ENCODE data around the gene CYP2A7. TPM values are rescaled to one million over a fixed set of nuclear protein-coding genes. Genes with fewer than 3 reads are reported as not detected.
"Not testable (repeated sequence)": the region's sequence is repeated elsewhere in the genome, so short reads cannot be mapped to it uniquely, and the experiment has no call there.

CYP2A7 gene
- total and polyA plus RNA-seq, 2 experiments from 2014 or later = not detected

DNA sequence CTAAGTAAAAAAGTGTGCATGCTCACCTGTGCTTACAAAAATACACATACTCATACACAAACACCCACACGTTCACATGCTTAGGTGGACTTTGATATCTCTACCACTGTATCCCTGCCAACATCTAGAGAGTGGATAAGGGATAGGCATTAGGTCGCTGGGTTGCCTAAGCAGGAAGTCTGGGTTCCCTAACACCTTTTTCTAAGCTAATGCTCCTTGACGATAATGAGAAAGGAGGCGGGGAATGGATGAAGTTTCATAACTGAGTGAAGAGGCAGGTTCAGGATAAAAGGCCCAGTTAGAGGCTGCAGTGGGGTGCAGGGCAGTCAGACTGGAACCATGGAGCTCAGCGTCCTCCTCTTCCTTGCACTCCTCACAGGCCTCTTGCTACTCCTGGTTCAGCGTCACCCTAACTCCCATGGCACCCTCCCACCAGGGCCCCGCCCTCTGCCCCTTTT, 41.9 kb upstream of the CYP2A7 start:
- Histone ChIP-seq H3K9ac (no peak overlapping the region), H3K9me2 (ENCODE audit: insufficient read depth) (no peaks in the 10 kb centered on the region), H3F3A (ENCODE audit: insufficient read depth) (no peaks in the 10 kb centered on the region), H3K27me3 (replicated peaks; ENCODE audit: insufficient read depth) (peaks cover 18% of the 10 kb centered on the region), H3K27ac (no peak overlapping the region), H3K4me1 (ENCODE audit: insufficient read depth) (no peaks in the 10 kb centered on the region), H3K79me2 (ENCODE audit: insufficient read depth) (no peaks in the 10 kb centered on the region), H3K36me3 (ENCODE audit: low read depth) (no peaks in the 10 kb centered on the region), H2AFZ (no peak overlapping the region), H3K4me2 (ENCODE audit: unreplicated experiment) (no peak overlapping the region), H3K4me3 (no peak overlapping the region), H3K9me3 (ENCODE audit: low read depth) (no peaks in the 10 kb centered on the region), H4K20me1 (ENCODE audit: insufficient read depth) (no peaks in the 10 kb centered on the region)
- 44 to 52% methylated on average over 6 to 7 of the region's 7 CpGs for WGBS, 2 experiments (ENCODE audit: low coverage in 1 of 2, low lambda C conversion rate in 2 of 2, missing lambda C conversion rate in 2 of 2)
- in situ Hi-C loops (cut with MboI) = no loop called here
- no peak for TF ChIP-seq EZH2phosphoT487 (IDR thresholded peaks at IDR 0.05; ENCODE audit: insufficient read depth, low read depth)
- TF ChIP-seq EZH2 (IDR thresholded peaks at IDR 0.05; ENCODE audit: insufficient read depth, poor library complexity, severe bottlenecking) = no peak
- DNase-seq = no peak

DNA sequence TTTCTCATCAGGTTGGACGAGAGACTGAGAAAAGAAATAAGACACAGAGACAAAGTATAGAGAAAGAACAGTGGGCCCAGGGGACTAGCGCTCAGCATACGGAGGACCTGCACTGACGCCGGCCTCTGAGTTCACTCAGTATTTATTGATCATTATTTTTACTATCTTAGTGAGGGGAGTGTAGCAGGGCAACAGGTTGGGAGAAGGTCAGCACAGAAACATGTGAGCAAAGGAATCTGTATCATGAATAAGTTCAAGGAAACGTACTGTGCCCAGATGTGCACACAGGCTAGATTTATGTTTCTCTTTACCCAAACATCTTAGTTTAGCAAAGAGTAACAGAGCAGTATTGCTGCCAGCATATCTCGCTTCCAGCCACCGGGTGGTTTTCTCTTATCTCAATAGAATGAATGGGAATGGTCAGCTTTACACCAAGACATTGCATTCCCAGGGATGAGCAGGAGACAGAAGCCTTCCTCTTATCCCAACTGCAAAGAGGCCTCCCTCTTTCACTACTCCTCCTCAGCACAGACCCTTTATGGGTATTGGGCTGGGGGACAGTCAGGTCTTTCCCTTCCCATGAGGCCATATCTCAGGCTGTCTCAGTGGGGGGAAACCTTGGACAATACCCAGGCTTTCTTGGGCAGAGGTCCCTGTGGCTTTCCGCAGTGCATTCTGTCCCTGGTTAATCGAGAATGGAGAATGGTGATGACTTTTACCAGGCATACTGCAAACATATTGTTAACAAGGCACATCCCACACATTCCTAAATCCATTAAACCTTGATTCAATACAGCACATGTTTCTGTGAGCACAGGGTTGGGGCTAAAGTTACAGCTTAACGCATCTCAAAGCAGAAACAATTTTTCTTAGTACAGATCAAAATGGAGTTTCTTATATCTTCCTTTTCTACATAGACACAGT, 40.5 kb upstream of the CYP2A7 start:
- H3K79me2 ChIP-seq (ENCODE audit: insufficient read depth); H2AFZ ChIP-seq; H3K9ac ChIP-seq; H4K20me1 ChIP-seq (ENCODE audit: insufficient read depth); in situ Hi-C loops (cut with MboI); H3K4me2 ChIP-seq (ENCODE audit: unreplicated experiment); H3K4me1 ChIP-seq (ENCODE audit: insufficient read depth); DNase-seq; H3K36me3 ChIP-seq (ENCODE audit: low read depth); H3K9me3 ChIP-seq (ENCODE audit: low read depth); H3K27ac ChIP-seq; H3K4me3 ChIP-seq; H3K9me2 ChIP-seq (ENCODE audit: insufficient read depth); H3F3A ChIP-seq (ENCODE audit: insufficient read depth): not testable (repeated sequence)
- H3K27me3 ChIP-seq (replicated peaks; ENCODE audit: insufficient read depth) = peaks cover 18% of the 10 kb centered on the region
- WGBS, 2 experiments (ENCODE audit: low coverage in 1 of 2, low lambda C conversion rate in 2 of 2, missing lambda C conversion rate in 2 of 2) = 45 to 51% methylated on average over 11 of the region's 11 CpGs

DNA sequence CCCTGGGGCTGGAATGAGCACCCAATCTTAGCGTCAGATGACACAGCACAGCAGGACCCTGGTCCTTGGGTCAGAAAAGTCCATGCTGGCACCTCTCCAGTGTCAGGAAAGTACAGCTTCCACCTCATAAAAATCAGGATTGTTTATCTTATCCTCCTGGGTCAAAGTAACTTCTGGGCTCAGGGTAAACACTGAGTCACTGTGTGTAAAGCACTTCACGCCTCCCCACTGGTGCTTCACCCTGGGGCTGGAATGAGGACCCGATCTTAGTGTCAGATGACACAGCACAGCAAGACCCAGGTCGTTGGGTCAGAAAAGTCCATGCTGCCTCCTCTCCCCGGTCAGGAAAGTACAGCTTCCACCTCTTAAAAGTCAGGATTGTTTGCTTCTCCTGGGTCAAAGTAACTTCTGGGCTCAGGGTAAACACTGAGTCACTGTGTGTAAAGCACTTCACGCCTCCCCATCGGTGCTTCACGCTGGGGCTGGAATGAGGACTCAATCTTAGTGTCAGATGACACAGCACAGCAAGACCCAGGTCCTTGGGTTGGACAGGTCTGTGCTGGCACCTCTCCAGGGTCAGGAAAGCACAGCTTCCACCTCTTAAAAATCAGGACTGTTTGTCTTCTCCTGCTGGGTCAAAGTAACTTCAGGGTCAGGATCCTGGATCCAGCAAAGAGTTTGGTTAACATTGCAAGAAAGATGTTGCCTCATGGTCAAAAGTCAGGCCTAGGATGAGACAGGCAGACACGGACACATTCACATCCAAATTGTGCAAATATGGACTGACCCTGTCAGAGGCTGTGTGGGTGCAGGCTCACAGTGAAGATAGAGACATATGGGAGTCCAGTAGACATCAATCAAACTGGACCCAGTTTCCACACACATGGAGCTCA, 39.2 kb upstream of the CYP2A7 start:
- Histone ChIP-seq H2AFZ (no peak overlapping the region), H3K27me3 (replicated peaks; ENCODE audit: insufficient read depth) (peaks cover 9% of the 10 kb centered on the region; the same call in 1 of the 2 replicates), H3K4me2 (ENCODE audit: unreplicated experiment) (no peak overlapping the region), H3K9me2 (ENCODE audit: insufficient read depth) (no peaks in the 10 kb centered on the region), H3K9me3 (ENCODE audit: low read depth) (no peaks in the 10 kb centered on the region), H3K9ac (no peak overlapping the region), H3F3A (ENCODE audit: insufficient read depth) (no peaks in the 10 kb centered on the region), H3K4me3 (no peak overlapping the region), H3K79me2 (ENCODE audit: insufficient read depth) (no peaks in the 10 kb centered on the region), H3K27ac (no peak overlapping the region), H3K36me3 (ENCODE audit: low read depth) (no peaks in the 10 kb centered on the region), H4K20me1 (ENCODE audit: insufficient read depth) (no peaks in the 10 kb centered on the region), H3K4me1 (ENCODE audit: insufficient read depth) (no peaks in the 10 kb centered on the region)
- peak; percentile 4 for DNase-seq
- TF ChIP-seq EZH2 (IDR thresholded peaks at IDR 0.05; ENCODE audit: insufficient read depth, poor library complexity, severe bottlenecking) (no peak), EZH2phosphoT487 (IDR thresholded peaks at IDR 0.05; ENCODE audit: insufficient read depth, low read depth) (no peak)
- WGBS, 2 experiments (ENCODE audit: low coverage in 1 of 2, low lambda C conversion rate in 2 of 2, missing lambda C conversion rate in 2 of 2) = 23 to 34% methylated on average over 9 of the region's 9 CpGs
- in situ Hi-C loops (cut with MboI) = no loop called here

GRCh38 chr19:40920300-40921004, 38.4 kb upstream of the CYP2A7 start:
- Histone ChIP-seq H3K9me2 (ENCODE audit: insufficient read depth) (no peaks in the 10 kb centered on the region), H3K9me3 (ENCODE audit: low read depth) (no peaks in the 10 kb centered on the region), H3K4me1 (ENCODE audit: insufficient read depth) (no peaks in the 10 kb centered on the region), H3K36me3 (ENCODE audit: low read depth) (no peaks in the 10 kb centered on the region), H2AFZ (no peak overlapping the region), H3K27ac (no peak overlapping the region), H4K20me1 (ENCODE audit: insufficient read depth) (no peaks in the 10 kb centered on the region), H3K9ac (no peak overlapping the region), H3F3A (ENCODE audit: insufficient read depth) (no peaks in the 10 kb centered on the region), H3K27me3 (replicated peaks; ENCODE audit: insufficient read depth) (peaks cover 5% of the 10 kb centered on the region; the same call in 1 of the 2 replicates), H3K4me2 (ENCODE audit: unreplicated experiment) (no peak overlapping the region), H3K79me2 (ENCODE audit: insufficient read depth) (no peaks in the 10 kb centered on the region), H3K4me3 (no peak overlapping the region)
- TF ChIP-seq EZH2phosphoT487 (IDR thresholded peaks at IDR 0.05; ENCODE audit: insufficient read depth, low read depth) = no peak
- no peak for TF ChIP-seq EZH2 (IDR thresholded peaks at IDR 0.05; ENCODE audit: insufficient read depth, poor library complexity, severe bottlenecking)
- 54 to 56% methylated on average over 4 of the region's 4 CpGs for WGBS, 2 experiments (ENCODE audit: low coverage in 1 of 2, low lambda C conversion rate in 2 of 2, missing lambda C conversion rate in 2 of 2)
- no peak for DNase-seq
- in situ Hi-C loops (cut with MboI) = no loop called here

- WGBS, 2 experiments (ENCODE audit: low coverage in 1 of 2, low lambda C conversion rate in 2 of 2, missing lambda C conversion rate in 2 of 2) = 48 to 51% methylated on average over 7 of the region's 7 CpGs
- H3K9me2 ChIP-seq (ENCODE audit: insufficient read depth); H3K4me2 ChIP-seq (ENCODE audit: unreplicated experiment); H3K4me1 ChIP-seq (ENCODE audit: insufficient read depth); H3K27ac ChIP-seq; in situ Hi-C loops (cut with MboI); H2AFZ ChIP-seq; H3K36me3 ChIP-seq (ENCODE audit: low read depth); DNase-seq; H3F3A ChIP-seq (ENCODE audit: insufficient read depth); H3K4me3 ChIP-seq; H4K20me1 ChIP-seq (ENCODE audit: insufficient read depth); H3K9me3 ChIP-seq (ENCODE audit: low read depth); H3K9ac ChIP-seq; H3K79me2 ChIP-seq (ENCODE audit: insufficient read depth); H3K27me3 ChIP-seq (replicated peaks; ENCODE audit: insufficient read depth): not testable (repeated sequence)
These were observed 37.7 kb upstream of the CYP2A7 start for GRCh38 chr19:40919530-40920299.

GRCh38 chr19:40918303-40918702, 36.3 kb upstream of the CYP2A7 start:
- H3K4me1 ChIP-seq (ENCODE audit: insufficient read depth); H3K27me3 ChIP-seq (replicated peaks; ENCODE audit: insufficient read depth); H3K4me3 ChIP-seq; H2AFZ ChIP-seq; in situ Hi-C loops (cut with MboI); H3K9me3 ChIP-seq (ENCODE audit: low read depth); H3K79me2 ChIP-seq (ENCODE audit: insufficient read depth); H4K20me1 ChIP-seq (ENCODE audit: insufficient read depth); H3K27ac ChIP-seq; H3K36me3 ChIP-seq (ENCODE audit: low read depth); H3K9ac ChIP-seq; DNase-seq; H3K4me2 ChIP-seq (ENCODE audit: unreplicated experiment); H3F3A ChIP-seq (ENCODE audit: insufficient read depth); H3K9me2 ChIP-seq (ENCODE audit: insufficient read depth): not testable (repeated sequence)
- WGBS, 2 experiments (ENCODE audit: low coverage in 1 of 2, low lambda C conversion rate in 2 of 2, missing lambda C conversion rate in 2 of 2) = 0 to 3% methylated on average over 2 of the region's 2 CpGs
